GM12875 (cell line): ENCODE measurements around the gene HHIP.

Source experiments
- H3K4me3 ChIP-seq: one replicate; pipeline ENCODE4 v1.5.1; 2011; ENCODE audit warnings: low read depth, low read length, control low read depth
- CTCF ChIP-seq: IDR thresholded peaks from 2 replicates; pipeline ENCODE4 v1.5.1; 2011; ENCODE audit warnings: low read depth, mild to moderate bottlenecking, control low read depth, inconsistent platforms, low read length, moderate library complexity, borderline replicate concordance; ENCODE audit not compliant: insufficient read depth

Gene HHIP

GRCh38 chr4:144729175-144729574, 83.2 kb downstream of the HHIP start:
- TF ChIP-seq CTCF = no peak
- H3K4me3 ChIP-seq = no peak overlapping the region

- no peak for TF ChIP-seq CTCF
- no peak overlapping the region for H3K4me3 ChIP-seq
Observed at GRCh38 chr4:144732584-144733428, 86.8 kb downstream of the HHIP start.

GRCh38 chr4:144733566-144733965, 87.6 kb downstream of the HHIP start:
- no peak for TF ChIP-seq CTCF
- no peak overlapping the region for H3K4me3 ChIP-seq

- TF ChIP-seq CTCF = no peak
- H3K4me3 ChIP-seq = no peak overlapping the region
Observed at GRCh38 chr4:144734522-144734921, 88.6 kb downstream of the HHIP start.

GRCh38 chr4:144738649-144739048, 92.7 kb downstream of the HHIP start:
- no peak for TF ChIP-seq CTCF
- H3K4me3 ChIP-seq = no peak overlapping the region

GRCh38 chr4:144739511-144740033, 93.6 kb downstream of the HHIP start:
- no peak overlapping the region for H3K4me3 ChIP-seq
- no peak for TF ChIP-seq CTCF

GRCh38 chr4:144740316-144740715, 94.4 kb downstream of the HHIP start:
- no peak for TF ChIP-seq CTCF
- H3K4me3 ChIP-seq = no peak overlapping the region
